GM21717 (cell line): ENCODE measurements around the gene GLIPR1.
"Not testable (repeated sequence)": the region's sequence is repeated elsewhere in the genome, so short reads cannot be mapped to it uniquely, and the experiment has no call there.

Experiments
- ATAC-seq: cut with Tn5 transposase; IDR thresholded peaks from one replicate; pipeline ENCODE4 v1.9.1; 2021; ENCODE audit warnings: mild to moderate bottlenecking, moderate library complexity; ENCODE audit not compliant: unreplicated experiment

Gene GLIPR1

GRCh38 chr12:75471902-75472890 lies 8.4 kb upstream of the GLIPR1 start:
- ATAC-seq = peak; percentile 63

GRCh38 chr12:75474116-75474515 lies 6.4 kb upstream of the GLIPR1 start:
- ATAC-seq = no peak

- no peak for ATAC-seq
Observed at GRCh38 chr12:75476071-75476470, 4.5 kb upstream of the GLIPR1 start.

- ATAC-seq = no peak
Observed at GRCh38 chr12:75477137-75477536, 3.4 kb upstream of the GLIPR1 start.

- ATAC-seq = peak; percentile 29
Observed at GRCh38 chr12:75478116-75478794, 2.3 kb upstream of the GLIPR1 start.

GRCh38 chr12:75479963-75480461 lies 543 bp upstream of the GLIPR1 start:
- peak; percentile 48 for ATAC-seq

GRCh38 chr12:75481013-75481705 lies 604 bp downstream of the GLIPR1 start:
- peak; percentile 19 for ATAC-seq

- no peak for ATAC-seq
Observed at GRCh38 chr12:75481774-75482173, 1.2 kb downstream of the GLIPR1 start.

GRCh38 chr12:75482646-75483045 lies 2.1 kb downstream of the GLIPR1 start:
- ATAC-seq = no peak

GRCh38 chr12:75483431-75483830 lies 2.9 kb downstream of the GLIPR1 start:
- ATAC-seq = no peak

- ATAC-seq = not testable (repeated sequence)
Observed at GRCh38 chr12:75484450-75484849, 3.9 kb downstream of the GLIPR1 start.

- ATAC-seq = no peak
Observed at GRCh38 chr12:75487308-75487707, 6.8 kb downstream of the GLIPR1 start.

GRCh38 chr12:75488553-75488952 lies 8.0 kb downstream of the GLIPR1 start:
- ATAC-seq = no peak

GRCh38 chr12:75489187-75489586 lies 8.6 kb downstream of the GLIPR1 start:
- no peak for ATAC-seq

- peak; percentile 70 for ATAC-seq
Observed at GRCh38 chr12:75489613-75490210, 9.2 kb downstream of the GLIPR1 start.

GRCh38 chr12:75491169-75491568 lies 10.6 kb downstream of the GLIPR1 start:
- ATAC-seq = no peak

GRCh38 chr12:75503459-75503858 lies 22.9 kb downstream of the GLIPR1 start:
- ATAC-seq = no peak

GRCh38 chr12:75503866-75504265 lies 23.3 kb downstream of the GLIPR1 start:
- ATAC-seq = no peak

- no peak for ATAC-seq
Observed at GRCh38 chr12:75505706-75506312, 25.3 kb downstream of the GLIPR1 start.

- no peak for ATAC-seq
Observed at GRCh38 chr12:75507086-75507485, 26.5 kb downstream of the GLIPR1 start.
